ENCODE measurements around the gene TRAF2.
"Not testable (repeated sequence)": the region's sequence is repeated elsewhere in the genome, so short reads cannot be mapped to it uniquely, and the experiment has no call there.

TRAF2 gene

DNA sequence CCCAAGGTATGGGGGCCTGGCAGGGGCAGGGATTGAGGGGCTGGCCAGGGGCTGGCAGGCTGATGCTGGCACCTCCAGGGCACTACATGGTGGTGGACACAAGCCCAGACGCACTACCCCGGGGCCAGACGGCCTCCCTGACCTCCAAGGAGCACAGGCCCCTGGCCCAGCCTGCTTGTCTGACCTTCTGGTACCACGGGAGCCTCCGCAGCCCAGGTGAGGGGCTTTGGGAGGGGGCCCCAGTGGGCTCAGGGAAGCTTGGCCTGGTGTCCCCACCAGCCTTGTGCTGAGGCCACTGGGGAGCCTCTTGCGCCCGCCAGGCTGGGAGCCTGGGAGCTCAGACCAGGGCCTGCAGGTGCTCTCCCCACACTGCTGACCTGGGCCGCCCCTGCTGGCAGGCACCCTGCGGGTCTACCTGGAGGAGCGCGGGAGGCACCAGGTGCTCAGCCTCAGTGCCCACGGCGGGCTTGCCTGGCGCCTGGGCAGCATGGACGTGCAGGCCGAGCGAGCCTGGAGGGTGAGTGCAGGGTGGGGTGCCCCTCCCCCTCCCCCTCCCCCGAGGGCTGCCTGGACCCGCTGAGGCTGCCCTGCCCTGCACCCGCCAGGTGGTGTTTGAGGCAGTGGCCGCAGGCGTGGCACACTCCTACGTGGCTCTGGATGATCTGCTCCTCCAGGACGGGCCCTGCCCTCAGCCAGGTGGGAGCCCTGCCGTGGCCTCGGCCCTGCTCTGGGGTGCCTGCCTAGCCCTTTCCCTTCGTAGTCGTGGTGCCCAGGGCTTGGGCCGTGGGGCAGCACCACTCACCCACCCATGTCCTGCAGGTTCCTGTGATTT, 28.5 kb upstream of the TRAF2 start:
- no peak for DNase-seq

DNA sequence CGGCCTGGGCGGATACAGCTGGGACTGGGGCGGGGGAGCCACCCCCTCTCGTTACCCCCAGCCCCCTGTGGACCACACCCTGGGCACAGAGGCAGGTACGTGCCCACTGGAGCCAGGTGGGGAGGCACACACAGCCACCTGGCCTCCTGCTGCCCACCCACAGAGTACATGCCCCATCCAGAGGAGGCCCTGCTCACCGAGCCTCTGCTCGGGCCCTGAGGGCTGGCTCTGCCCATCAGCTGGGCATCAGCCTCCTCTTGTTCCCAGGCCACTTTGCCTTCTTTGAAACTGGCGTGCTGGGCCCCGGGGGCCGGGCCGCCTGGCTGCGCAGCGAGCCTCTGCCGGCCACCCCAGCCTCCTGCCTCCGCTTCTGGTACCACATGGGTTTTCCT, 27.9 kb upstream of the TRAF2 start:
- DNase-seq: no peak

DNA sequence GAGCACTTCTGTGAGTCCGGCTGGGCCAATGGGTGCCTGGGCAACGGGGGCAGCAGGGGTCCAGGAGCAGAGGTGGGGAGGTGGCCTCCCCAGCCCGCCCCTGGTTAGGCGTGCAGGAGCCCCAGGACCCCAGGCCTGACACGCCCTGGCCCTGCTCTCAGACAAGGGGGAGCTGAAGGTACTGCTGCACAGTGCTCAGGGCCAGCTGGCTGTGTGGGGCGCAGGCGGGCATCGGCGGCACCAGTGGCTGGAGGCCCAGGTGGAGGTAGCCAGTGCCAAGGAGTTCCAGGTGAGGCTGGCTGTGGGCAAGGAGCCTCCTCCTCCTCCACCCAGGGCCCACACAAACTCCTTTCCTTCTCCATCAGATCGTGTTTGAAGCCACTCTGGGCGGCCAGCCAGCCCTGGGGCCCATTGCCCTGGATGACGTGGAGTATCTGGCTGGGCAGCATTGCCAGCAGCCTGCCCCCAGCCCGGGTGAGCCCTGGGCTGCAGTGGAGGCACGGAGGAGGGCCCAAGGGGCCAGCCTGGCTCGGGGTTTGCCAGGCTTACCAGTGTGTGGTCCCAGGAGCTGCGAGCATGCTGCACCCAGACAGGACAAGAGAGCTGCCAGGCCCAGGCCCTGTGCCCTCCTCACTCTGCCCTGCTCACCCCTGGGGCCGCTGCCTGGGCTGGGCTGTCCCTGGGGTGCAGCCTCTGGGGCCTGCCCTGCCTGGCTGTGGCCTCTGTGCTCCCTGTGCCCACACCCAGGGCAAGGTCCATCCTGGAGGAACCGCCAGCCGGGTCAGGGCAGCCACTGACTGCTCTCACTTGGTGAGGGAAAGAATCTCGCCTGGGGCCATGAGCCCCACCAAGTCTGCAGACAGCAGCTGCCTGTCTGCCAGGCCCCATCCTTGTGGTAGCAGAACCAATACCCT, 27.2 kb upstream of the TRAF2 start:
- peak; percentile 31 for DNase-seq

DNA sequence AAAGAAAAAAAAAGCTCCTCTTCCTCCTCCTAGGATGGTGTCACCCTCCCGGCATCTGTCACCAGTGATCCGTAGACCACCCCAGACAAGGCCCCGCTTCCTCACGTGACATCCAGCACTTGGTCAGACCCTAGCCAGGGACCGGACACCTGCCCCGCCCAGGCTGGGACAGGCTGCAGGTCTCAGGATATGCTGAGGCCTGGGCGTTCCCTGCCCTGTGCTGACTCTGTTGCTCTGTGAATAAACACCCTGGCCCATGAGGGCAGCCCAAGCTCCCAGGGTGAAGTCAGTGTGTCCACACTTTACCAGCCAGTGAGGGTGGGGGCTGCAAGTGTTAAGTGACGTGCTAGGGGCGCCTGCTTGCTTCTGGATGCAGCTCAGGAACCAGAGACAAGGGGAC, 25.8 kb upstream of the TRAF2 start:
- no peak for DNase-seq

DNA sequence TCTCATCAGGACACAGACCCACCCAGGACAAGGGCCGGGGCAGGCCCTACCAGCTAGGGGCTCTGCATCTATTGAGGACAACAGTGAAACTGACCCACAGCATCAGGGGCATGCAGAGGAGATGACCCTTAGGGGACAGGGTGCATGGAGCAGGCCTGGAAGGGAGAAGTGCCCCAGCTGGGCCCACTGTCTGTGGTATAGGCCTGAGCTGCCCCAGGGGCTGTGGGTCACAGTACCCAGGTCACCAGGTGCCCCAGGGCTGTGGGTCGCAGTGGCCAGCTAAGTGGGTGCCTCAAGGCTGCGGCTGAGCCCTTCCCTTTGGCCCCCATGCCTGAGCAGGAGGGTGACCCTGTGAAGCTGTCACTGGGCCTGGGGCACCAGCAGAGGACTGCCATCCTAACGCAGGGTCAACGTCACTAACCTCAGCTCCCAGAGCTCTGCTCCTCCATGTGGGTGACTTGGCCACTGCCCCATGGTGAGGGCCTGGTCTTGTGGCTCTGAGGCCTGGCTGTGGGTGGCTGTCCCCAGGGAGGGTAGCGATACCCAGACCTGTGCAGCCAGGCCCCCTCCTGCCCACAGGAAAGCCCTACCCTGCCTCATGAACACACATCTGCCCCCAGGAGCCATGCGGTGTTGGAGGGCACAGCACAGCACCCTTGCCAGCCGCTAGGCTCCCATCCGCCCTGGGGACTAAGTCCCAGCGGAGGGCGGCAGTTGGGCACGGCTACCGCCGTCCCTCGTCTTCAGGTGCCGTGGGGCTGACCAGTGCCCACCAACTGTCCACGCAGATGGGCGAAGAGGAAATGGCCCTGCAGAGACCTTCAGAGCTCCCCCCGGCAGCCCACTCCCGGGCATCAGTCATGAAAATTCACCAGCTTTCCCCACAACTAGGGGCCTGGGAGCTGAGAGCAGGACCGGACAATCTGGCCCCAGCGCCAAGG, 25.1 kb upstream of the TRAF2 start:
- DNase-seq: no peak

DNA sequence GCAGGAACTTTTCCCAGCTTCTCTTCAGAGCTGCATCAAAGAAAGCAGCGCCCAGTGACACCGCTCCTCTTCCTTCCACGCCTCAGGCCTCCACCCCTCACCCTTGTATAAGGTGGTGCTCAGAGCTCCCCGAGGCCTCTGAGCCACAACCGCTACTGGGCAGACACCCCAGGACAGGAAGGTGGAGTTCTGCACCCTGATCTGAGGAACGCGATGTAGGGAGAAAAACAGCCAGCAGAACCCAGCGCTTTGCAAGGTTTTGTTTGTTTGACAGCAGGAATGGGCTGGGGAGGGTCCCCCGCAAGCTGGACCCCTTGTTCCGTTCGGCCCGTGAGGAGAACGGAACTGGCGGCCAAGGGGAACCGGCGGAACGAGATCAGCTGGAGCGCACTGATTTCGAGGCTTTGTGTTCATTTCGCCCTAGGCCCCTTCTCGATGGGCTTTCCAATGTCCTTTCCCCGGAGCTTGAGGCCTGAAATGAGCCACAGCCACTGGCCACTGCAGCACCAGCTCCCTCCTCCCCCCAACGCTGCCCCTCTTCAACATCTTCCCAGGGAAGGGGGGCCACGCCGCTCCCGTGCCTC, 24.4 kb upstream of the TRAF2 start:
- no peak for DNase-seq

DNA sequence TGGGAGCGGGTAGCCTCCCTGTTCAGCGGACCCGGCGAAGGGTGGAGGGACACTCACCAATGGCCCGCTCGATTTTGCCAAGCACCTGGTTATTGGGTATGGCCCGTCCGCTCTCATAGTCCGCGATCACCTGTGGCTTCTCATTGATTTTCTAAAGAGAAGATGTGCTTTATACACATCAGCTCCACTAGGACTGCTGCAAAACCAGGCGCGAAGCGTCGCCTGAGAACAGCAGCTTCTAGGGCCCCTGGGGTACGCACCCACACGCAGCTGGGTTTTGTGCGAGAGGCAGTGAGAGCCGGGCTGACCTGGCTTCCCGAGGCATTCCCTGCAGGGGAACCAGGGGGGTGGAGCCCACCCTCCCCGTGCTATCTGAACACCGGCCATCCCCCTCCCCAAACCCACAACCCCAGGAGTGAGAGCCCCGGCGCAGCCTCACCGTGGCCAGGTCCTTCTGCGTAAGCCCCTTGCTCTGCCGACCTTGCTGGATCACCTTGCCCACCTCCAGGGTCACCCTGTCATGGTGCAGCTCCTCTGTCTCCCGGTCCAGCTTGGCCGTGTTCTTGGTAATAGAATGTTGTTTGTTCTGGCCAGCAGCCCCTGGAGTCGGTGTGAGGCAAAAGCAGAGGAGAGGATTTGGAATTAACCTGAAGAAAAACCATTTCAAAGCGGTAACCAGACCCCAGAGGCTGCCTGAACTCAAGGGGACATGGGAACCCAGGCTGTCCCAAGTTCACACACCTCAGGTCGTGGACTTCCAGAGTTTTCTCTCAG, 23.3 kb upstream of the TRAF2 start:
- DNase-seq: no peak

DNA sequence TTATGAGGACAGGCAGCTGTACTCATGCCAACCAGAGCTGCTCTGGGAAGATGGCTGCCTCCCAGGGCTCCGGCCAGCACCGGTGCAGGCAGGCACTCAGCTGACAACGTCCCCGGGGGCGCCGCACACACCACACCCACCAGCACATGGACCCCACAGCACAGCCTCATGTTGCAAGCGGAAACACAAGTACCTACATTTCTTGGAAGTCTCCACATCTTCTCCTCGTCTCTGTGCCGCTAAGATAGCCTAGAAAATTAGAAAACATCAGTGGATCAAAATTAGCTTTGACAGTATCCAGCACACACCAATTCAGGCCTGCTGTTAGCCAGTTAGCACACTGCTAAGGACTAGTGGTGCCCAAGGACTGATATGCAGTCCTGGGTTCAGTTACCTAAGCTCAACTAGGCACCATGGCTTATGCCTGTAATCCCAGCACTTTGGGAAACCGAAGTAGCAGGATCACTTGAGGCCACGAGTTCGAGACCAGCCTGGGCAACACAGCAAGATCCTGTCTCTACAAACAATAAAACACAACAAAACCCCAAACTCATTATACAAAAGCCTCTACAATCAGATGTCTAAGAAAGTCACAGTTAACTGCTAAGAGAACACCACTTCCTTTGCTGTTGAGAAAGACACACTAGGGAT, 22.6 kb upstream of the TRAF2 start:
- DNase-seq: no peak

DNA sequence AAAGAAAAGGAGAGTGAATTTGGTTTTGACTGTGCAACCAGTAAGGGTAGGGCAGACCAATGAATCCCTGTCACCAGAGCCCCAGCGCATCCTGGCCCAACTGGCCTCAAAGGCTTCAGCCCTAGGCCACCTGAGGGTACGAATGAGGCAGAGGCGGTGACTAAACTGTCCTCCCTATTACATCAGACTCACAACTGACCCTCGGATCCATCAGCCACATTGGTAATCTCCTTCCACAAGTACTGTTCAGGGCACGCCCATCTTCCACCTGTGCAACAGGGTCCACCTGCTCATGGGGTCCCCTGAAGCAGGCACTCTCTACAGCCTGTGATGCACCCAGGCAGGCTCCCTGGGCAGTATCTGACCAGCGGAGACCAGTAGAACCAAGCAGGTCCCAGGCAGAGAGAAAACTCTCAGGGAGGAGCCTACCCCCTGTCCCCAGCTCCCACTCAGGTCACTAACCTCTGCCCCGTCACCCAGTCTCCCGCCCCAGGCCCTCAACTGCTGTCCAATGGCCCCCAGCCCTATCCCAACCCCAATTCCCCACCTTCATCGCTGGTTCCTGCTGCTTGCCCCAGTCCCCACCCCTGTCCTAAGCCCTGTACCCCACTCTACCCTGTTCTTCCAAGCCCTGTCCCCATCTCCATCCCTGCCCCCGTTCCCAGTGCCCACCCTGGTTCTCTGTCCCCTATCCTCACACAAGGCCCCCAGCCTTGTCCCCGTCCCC, 21.1 kb upstream of the TRAF2 start:
- no peak for DNase-seq

DNA sequence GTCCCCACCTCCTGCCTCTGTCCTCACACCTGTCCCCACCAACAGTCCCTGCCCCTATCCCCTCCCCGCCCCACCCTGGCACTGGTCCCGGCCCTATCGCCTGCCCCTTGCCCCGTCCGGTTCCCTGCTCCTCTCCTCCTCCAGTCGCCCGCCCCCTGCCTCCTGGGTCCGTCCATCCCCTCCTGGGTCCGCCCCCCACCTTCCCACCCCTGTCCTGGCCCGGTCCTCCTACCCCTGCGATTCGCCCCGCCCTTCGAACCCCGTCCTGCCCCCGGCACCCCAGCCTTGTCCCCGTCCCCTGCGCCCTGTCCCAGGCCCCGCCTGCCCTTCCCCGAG, 20.6 kb upstream of the TRAF2 start:
- no peak for DNase-seq

DNA sequence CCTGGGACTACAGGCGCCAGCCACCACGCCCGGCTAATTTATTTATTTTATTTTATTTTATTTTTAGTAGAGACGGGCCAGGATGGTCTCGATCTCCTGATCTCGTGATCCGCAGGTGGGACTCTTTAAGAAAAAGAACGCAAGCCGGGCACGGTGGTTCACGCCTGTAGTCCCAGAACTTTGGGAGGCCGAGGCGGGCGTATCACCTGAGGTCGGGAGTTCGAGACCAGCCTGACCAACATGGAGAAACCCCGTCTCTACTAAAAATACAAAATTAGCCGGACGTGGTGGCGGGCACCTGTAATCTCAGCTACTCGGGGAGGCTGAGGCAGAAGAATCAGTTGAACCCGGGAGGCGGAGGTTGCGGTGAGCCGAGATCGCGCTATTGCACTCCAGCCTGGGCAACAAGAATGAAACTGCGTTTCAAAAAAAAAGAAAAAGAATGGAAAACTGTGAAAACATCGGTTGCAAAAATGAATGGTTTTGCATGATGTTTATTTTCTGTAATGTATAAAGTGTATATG, 19.4 kb upstream of the TRAF2 start:
- DNase-seq: not testable (repeated sequence)

DNA sequence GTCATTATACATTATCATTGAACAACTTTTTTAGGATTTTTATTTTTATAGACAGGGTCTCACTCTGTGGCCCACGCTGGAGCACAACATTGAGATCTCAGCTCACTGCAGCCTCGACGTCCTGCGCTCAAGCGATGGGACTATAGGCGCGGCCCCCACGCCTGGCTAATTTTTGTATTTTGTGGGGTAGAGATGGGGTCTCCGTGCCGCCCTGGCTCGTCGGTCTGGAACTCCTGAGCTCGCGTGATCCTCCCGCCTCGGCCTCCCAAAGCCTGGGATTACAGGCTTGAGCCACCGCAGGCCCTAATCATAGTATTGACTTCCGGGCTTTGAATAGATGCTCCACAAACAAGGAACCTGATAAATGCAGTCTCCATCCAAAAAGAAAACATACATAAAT, 18.8 kb upstream of the TRAF2 start:
- DNase-seq: no peak

DNA sequence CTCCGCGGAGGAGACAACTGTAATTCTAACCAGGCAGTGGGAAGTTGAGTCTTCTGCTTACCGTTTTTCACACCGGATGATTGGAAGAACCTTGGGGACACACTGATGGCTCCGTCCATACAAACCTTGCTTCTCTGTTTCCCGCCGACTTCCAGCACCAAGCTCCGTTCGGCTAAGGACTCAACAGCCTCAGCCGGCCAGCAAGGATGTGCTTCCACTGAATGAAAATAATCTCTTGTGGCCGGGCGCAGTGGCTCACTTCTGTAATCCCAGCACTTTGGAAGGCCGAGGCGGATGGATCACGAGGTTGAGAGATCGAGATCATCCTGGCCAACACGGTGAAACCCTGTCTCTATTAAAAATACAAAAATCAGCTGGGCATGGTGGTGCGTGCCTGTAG, 18.4 kb upstream of the TRAF2 start:
- no peak for DNase-seq

DNA sequence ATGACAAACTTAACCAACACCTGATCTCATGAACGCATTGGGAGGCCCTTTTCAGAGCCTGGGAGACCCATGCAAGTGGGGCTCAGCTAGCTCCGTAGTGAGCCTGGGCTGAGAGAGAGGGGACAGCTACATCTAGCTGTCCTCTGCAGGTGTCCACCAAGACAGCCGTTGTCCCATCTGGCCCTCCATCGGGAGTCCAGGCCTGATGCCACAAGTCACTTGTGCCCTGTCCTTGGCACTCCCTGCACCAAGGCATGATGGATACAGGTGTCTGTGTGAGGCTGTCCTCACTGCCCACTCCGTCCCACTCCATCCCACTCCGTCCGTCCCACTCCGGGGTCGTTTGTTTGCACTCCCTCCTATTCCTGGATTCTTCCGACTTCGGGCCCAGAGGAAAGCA, 17.7 kb upstream of the TRAF2 start:
- DNase-seq: no peak

DNA sequence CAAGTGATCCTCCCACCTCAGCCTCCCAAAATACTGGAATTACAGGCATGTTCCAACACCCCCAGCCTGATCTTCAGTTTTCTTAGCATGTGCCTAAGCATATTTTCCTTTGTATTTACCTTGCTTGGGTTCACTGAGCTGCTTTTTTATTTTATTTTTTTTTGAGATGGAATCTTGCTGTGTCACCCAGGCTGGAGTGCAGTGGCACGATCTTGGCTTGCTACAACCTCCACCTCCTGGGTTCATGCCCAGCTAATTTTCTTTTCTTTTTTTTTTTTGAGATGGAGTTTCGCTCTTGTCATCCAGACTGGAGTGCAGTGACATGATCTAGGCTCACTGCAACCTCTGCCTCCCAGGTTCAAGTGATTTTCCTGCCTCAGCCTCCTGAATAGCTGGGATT, 16.7 kb upstream of the TRAF2 start:
- DNase-seq: not testable (repeated sequence)

DNA sequence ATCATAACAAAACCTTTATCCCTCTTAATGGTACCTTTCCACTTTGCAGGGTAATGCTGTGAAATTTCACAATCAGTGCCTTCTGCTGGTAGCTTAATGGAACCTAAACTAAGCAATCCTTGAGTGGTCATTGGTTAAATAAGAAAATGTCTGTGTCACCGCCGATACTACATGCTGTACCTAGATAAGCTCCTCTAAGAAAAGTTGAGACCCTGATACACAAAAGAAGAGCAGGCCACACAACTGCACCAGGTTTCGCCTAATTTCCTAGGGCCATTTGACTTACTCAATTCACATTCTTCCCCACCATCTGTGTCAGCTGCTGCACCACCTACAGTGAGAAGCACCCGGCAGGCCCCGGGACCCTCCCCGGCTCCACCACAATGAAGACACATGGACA, 11.2 kb upstream of the TRAF2 start:
- no peak for DNase-seq

DNA sequence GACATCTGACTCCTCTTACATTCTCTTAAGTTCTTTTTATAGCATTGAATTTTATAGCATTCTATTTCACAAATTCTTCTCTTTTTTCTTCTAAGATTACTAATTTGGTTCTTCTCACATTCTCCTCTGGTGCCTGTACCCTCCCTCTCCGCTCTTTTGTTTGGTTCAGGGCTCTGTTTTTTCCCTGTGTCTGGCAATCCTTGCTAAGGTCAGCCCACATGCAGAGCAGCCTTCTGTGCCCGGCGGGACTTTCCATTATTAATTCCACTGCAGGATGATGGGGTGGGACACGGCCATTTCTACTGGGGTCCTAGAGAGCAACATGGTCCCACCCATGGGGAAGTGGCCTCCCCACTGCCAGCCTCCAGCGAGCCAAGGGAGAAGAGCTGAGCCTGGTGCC, 9.8 kb upstream of the TRAF2 start:
- no peak for DNase-seq

DNA sequence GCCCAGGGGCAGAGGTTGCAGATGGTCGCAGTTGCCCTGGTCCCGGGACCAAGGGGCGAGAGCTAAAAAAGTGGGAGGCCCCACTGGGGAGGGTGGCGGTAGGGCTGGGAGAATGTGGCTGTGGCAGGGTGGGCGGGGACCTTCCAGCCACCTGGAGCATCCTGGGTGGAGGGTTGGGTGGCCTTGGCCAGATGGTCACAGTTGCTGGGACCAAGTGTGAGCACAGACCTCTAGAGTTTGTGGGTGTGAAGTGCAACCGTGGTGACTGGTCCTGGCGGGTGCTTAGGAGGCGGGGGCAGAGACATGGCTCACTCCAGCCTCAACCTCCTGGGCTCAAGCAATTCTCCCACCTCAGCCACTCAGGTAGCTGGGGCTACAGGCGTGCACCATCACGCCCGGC, 5.7 kb upstream of the TRAF2 start:
- DNase-seq: no peak

DNA sequence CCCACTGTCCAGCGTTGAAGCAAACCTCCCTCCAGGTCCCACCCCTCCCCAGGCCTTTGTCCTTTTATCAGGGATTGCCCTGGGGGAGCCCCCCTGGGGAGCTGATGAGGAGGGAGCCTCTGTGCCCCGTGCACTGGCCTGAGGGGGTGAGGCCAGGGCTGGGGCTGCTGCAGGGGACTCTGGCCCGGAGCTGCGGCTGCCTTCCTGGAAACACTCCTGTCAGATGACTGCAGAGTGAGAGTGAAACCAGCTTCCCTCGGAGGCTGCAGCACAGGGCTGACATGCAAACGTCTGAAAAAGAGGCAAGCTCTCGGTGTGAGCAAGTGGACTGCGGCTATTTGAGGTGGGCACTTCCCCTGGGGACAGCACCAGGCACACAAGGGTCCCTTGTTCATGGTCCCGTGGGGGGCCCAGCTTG, 4.6 kb upstream of the TRAF2 start:
- DNase-seq: no peak
